Measurements from ENCODE around the gene USP17L28. TPM values are rescaled to one million over a fixed set of nuclear protein-coding genes. Genes with fewer than 3 reads are reported as not detected.

Gene USP17L28
- total RNA-seq, 1 donor, result not detected

Other genes starting within 250 kb of the USP17L28 start
- gene FAM90A26, start 178.5 kb upstream of the USP17L28 start, total RNA-seq, result not detected in 2 replicates
- not detected in 2 replicates for gene USP17L10, start 138.2 kb upstream of the USP17L28 start, total RNA-seq
- gene USP17L11, start 133.5 kb upstream of the USP17L28 start, total RNA-seq, result not detected in 2 replicates
- not detected in 2 replicates for gene USP17L12, start 128.7 kb upstream of the USP17L28 start, total RNA-seq
- gene USP17L13, start 124.0 kb upstream of the USP17L28 start, total RNA-seq, result not detected in 2 replicates
- not detected in 2 replicates for gene USP17L15, start 114.5 kb upstream of the USP17L28 start, total RNA-seq
- gene USP17L17, start 105.0 kb upstream of the USP17L28 start, total RNA-seq, result not detected in 2 replicates
- not detected in 2 replicates for gene USP17L18, start 100.3 kb upstream of the USP17L28 start, total RNA-seq
- not detected in 2 replicates for gene USP17L19, start 95.5 kb upstream of the USP17L28 start, total RNA-seq
- not detected in 2 replicates for gene USP17L20, start 90.8 kb upstream of the USP17L28 start, total RNA-seq
- not detected in 2 replicates for gene USP17L21, start 86.0 kb upstream of the USP17L28 start, total RNA-seq
- not detected in 2 replicates for gene USP17L22, start 81.3 kb upstream of the USP17L28 start, total RNA-seq
- not detected in 2 replicates for gene USP17L24, start 23.7 kb upstream of the USP17L28 start, total RNA-seq
- gene USP17L25, start 19.0 kb upstream of the USP17L28 start, total RNA-seq, result not detected in 2 replicates
- gene USP17L26, start 14.2 kb upstream of the USP17L28 start, total RNA-seq, result not detected in 2 replicates
- not detected in 2 replicates for gene USP17L5, start 9.5 kb upstream of the USP17L28 start, total RNA-seq
- not detected in 2 replicates for gene USP17L27, start 4.7 kb upstream of the USP17L28 start, total RNA-seq
- not detected in 2 replicates for gene USP17L29, start 4.7 kb downstream of the USP17L28 start, total RNA-seq
- not detected in 2 replicates for gene USP17L30, start 14.2 kb downstream of the USP17L28 start, total RNA-seq
- not detected in 2 replicates for gene DEFB131A, start 95.5 kb downstream of the USP17L28 start, total RNA-seq

Measured in fibroblast of villous mesenchyme (primary cell).